ENCODE data around the gene MACROH2A1.

- TF ChIP-seq, protein P1, sequence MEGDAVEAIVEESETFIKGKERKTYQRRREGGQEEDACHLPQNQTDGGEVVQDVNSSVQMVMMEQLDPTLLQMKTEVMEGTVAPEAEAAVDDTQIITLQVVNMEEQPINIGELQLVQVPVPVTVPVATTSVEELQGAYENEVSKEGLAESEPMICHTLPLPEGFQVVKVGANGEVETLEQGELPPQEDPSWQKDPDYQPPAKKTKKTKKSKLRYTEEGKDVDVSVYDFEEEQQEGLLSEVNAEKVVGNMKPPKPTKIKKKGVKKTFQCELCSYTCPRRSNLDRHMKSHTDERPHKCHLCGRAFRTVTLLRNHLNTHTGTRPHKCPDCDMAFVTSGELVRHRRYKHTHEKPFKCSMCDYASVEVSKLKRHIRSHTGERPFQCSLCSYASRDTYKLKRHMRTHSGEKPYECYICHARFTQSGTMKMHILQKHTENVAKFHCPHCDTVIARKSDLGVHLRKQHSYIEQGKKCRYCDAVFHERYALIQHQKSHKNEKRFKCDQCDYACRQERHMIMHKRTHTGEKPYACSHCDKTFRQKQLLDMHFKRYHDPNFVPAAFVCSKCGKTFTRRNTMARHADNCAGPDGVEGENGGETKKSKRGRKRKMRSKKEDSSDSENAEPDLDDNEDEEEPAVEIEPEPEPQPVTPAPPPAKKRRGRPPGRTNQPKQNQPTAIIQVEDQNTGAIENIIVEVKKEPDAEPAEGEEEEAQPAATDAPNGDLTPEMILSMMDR (IDR thresholded peaks at IDR 0.05; ENCODE audit: low read depth, low read length, poor library complexity, severe bottlenecking) = no peak
- no peak for TF ChIP-seq EZH2phosphoT487 (IDR thresholded peaks at IDR 0.05; ENCODE audit: borderline replicate concordance, low read length)
These were observed 42.3 kb downstream of the MACROH2A1 start for GRCh38 chr5:135356522-135357318.
